ENCODE measurements around the gene C19orf81.
A peak's percentile ranks its signal among the peaks of the same experiment; 100 is the strongest.

The C19orf81 gene

GRCh38 chr19:50701367-50701985, 52.2 kb downstream of the C19orf81 start:
- H3K27ac Mint-ChIP-seq = no peak overlapping the region

GRCh38 chr19:50702158-50702870, 53.1 kb downstream of the C19orf81 start:
- Mint-ChIP-seq H3K36me3 (ENCODE audit: low read depth) (no peaks in the 10 kb centered on the region), H3K9me3 (no peaks in the 10 kb centered on the region), H3K27me3 (peaks cover 69% of the 10 kb centered on the region), H3K4me3 (no peak overlapping the region), H3K27ac (no peak overlapping the region), H3K4me1 (ENCODE audit: low read depth) (no peaks in the 10 kb centered on the region)
- no peak for DNase-seq

More at GRCh38 chr19:50701367-50701985, 52.2 kb downstream of the C19orf81 start:
- H3K9me3 Mint-ChIP-seq = no peaks in the 10 kb centered on the region
- peaks cover 77% of the 10 kb centered on the region for H3K27me3 Mint-ChIP-seq
- DNase-seq = no peak
- no peak overlapping the region for H3K4me3 Mint-ChIP-seq
- H3K4me1 Mint-ChIP-seq (ENCODE audit: low read depth) = no peaks in the 10 kb centered on the region
- no peaks in the 10 kb centered on the region for H3K36me3 Mint-ChIP-seq (ENCODE audit: low read depth)

- H3K9me3 Mint-ChIP-seq = no peaks in the 10 kb centered on the region
- H3K4me3 Mint-ChIP-seq = no peak overlapping the region
- no peaks in the 10 kb centered on the region for H3K36me3 Mint-ChIP-seq (ENCODE audit: low read depth)
- H3K4me1 Mint-ChIP-seq (ENCODE audit: low read depth) = no peaks in the 10 kb centered on the region
- H3K27ac Mint-ChIP-seq = no peak overlapping the region
- DNase-seq = no peak
- H3K27me3 Mint-ChIP-seq = peaks cover 62% of the 10 kb centered on the region
Observed at GRCh38 chr19:50702871-50703829, 53.9 kb downstream of the C19orf81 start.

GRCh38 chr19:50703915-50704796, 54.9 kb downstream of the C19orf81 start:
- no peak for DNase-seq
- no peaks in the 10 kb centered on the region for H3K4me1 Mint-ChIP-seq (ENCODE audit: low read depth)
- no peak overlapping the region for H3K27ac Mint-ChIP-seq
- H3K4me3 Mint-ChIP-seq = no peak overlapping the region
- H3K36me3 Mint-ChIP-seq (ENCODE audit: low read depth) = no peaks in the 10 kb centered on the region
- H3K9me3 Mint-ChIP-seq = no peaks in the 10 kb centered on the region
- H3K27me3 Mint-ChIP-seq = peaks cover 53% of the 10 kb centered on the region

GRCh38 chr19:50705422-50706019, 56.3 kb downstream of the C19orf81 start:
- Mint-ChIP-seq H3K36me3 (ENCODE audit: low read depth) (no peaks in the 10 kb centered on the region), H3K4me1 (ENCODE audit: low read depth) (no peaks in the 10 kb centered on the region), H3K9me3 (no peaks in the 10 kb centered on the region), H3K4me3 (no peak overlapping the region), H3K27ac (no peak overlapping the region), H3K27me3 (peaks cover 44% of the 10 kb centered on the region)
- peak; percentile 43 for DNase-seq

GRCh38 chr19:50706387-50706786, 57.1 kb downstream of the C19orf81 start:
- Mint-ChIP-seq H3K9me3 (no peaks in the 10 kb centered on the region), H3K27ac (no peak overlapping the region), H3K4me1 (ENCODE audit: low read depth) (no peaks in the 10 kb centered on the region), H3K36me3 (ENCODE audit: low read depth) (no peaks in the 10 kb centered on the region), H3K27me3 (peaks cover 47% of the 10 kb centered on the region), H3K4me3 (no peak overlapping the region)
- DNase-seq = no peak

- no peak overlapping the region for H3K4me3 Mint-ChIP-seq
- H3K27me3 Mint-ChIP-seq = peaks cover 46% of the 10 kb centered on the region
- peaks cover 6% of the 10 kb centered on the region for H3K4me1 Mint-ChIP-seq (ENCODE audit: low read depth)
- no peaks in the 10 kb centered on the region for H3K9me3 Mint-ChIP-seq
- no peak for DNase-seq
- H3K27ac Mint-ChIP-seq = no peak overlapping the region
- no peaks in the 10 kb centered on the region for H3K36me3 Mint-ChIP-seq (ENCODE audit: low read depth)
Observed at GRCh38 chr19:50708179-50708879, 59.1 kb downstream of the C19orf81 start.

All from activated T-cell treated with anti-CD3 and anti-CD28 coated beads, Interleukin-2, amount 50 U/mL, for 24 hours (primary cell).